ENCODE results near the gene CHST3.

Gene CHST3

GRCh38 chr10:71923138-71923692, 41.0 kb upstream of the CHST3 start:
- no peak for TF ChIP-seq CTCF (IDR thresholded peaks at IDR 0.05; ENCODE audit: control insufficient read depth, insufficient read depth, low read depth, low read length, missing control alignments)

GRCh38 chr10:71924771-71925170, 39.4 kb upstream of the CHST3 start:
- TF ChIP-seq CTCF (IDR thresholded peaks at IDR 0.05; ENCODE audit: control insufficient read depth, insufficient read depth, low read depth, low read length, missing control alignments): no peak
- H3K4me3 ChIP-seq (ENCODE audit: control insufficient read depth, low read depth, low read length): no peak overlapping the region
- no peak for DNase-seq (ENCODE audit: low read depth)

More at GRCh38 chr10:71923138-71923692, 41.0 kb upstream of the CHST3 start:
- DNase-seq (ENCODE audit: low read depth): no peak
- H3K4me3 ChIP-seq (ENCODE audit: control insufficient read depth, low read depth, low read length): no peak overlapping the region

GRCh38 chr10:71927159-71927558, 37.0 kb upstream of the CHST3 start:
- no peak for TF ChIP-seq CTCF (IDR thresholded peaks at IDR 0.05; ENCODE audit: control insufficient read depth, insufficient read depth, low read depth, low read length, missing control alignments)
- H3K4me3 ChIP-seq (ENCODE audit: control insufficient read depth, low read depth, low read length): no peak overlapping the region
- DNase-seq (ENCODE audit: low read depth): no peak

- no peak for TF ChIP-seq CTCF (IDR thresholded peaks at IDR 0.05; ENCODE audit: control insufficient read depth, insufficient read depth, low read depth, low read length, missing control alignments)
- DNase-seq (ENCODE audit: low read depth): peak; percentile 20
Observed at GRCh38 chr10:71927776-71928592, 36.2 kb upstream of the CHST3 start.

GRCh38 chr10:71931295-71931694, 32.9 kb upstream of the CHST3 start:
- no peak for TF ChIP-seq CTCF (IDR thresholded peaks at IDR 0.05; ENCODE audit: control insufficient read depth, insufficient read depth, low read depth, low read length, missing control alignments)
- no peak for DNase-seq (ENCODE audit: low read depth)
- no peak overlapping the region for H3K4me3 ChIP-seq (ENCODE audit: control insufficient read depth, low read depth, low read length)

More at GRCh38 chr10:71927776-71928592, 36.2 kb upstream of the CHST3 start:
- H3K4me3 ChIP-seq (ENCODE audit: control insufficient read depth, low read depth, low read length): no peak overlapping the region

- DNase-seq (ENCODE audit: low read depth): no peak
- TF ChIP-seq CTCF (IDR thresholded peaks at IDR 0.05; ENCODE audit: control insufficient read depth, insufficient read depth, low read depth, low read length, missing control alignments): no peak
Observed at GRCh38 chr10:71933651-71934050, 30.5 kb upstream of the CHST3 start.

More at GRCh38 chr10:71933651-71934050, 30.5 kb upstream of the CHST3 start:
- no peak overlapping the region for H3K4me3 ChIP-seq (ENCODE audit: control insufficient read depth, low read depth, low read length)

Measured in AG09309 (cell line).